K562 (cell line): ENCODE results near the gene DOK3. TPM values are rescaled to one million over a fixed set of nuclear protein-coding genes. Genes with fewer than 3 reads are reported as not detected.

ENCODE experiments used
- ARID3A ChIP-seq: IDR thresholded peaks from 2 replicates; pipeline ENCODE4 v1.6.1; 2012; ENCODE audit warnings: low read depth, low read length, improper control_type of control experiment, borderline replicate concordance
- CHD2 ChIP-seq: IDR thresholded peaks from 2 replicates; pipeline ENCODE4 v1.6.1; 2011; ENCODE audit warnings: low read depth, low read length
- CREBBP ChIP-seq: IDR thresholded peaks from one replicate; pipeline ENCODE4 v1.6.1; 2012; ENCODE audit warnings: low read depth, mild to moderate bottlenecking, control low read depth, inconsistent platforms, low read length
- E2F6 ChIP-seq, 2 experiments: IDR thresholded peaks; 2 replicates each; pipeline ENCODE4 v1.6.1; 2011; ENCODE audit warnings: borderline replicate concordance in 1 of 2, control low read depth in 1 of 2, low read depth in 1 of 2, low read length in 1 of 2, mild to moderate bottlenecking in 1 of 2, mixed read lengths in 1 of 2, moderate library complexity in 1 of 2; ENCODE audit not compliant: insufficient read depth in 1 of 2, insufficient read length in 1 of 2, poor library complexity in 1 of 2, severe bottlenecking in 1 of 2; ENCODE audit errors: extremely low read depth in 1 of 2
- ESRRA ChIP-seq: fragments of 450-650 bp; IDR thresholded peaks from 2 replicates; pipeline ENCODE4 v1.6.1; 2014; ENCODE audit warnings: low read depth, mild to moderate bottlenecking, moderate library complexity, borderline replicate concordance
- ETV5 ChIP-seq: sonication (generic); formaldehyde crosslinking; IDR thresholded peaks from 2 replicates; pipeline ENCODE4 v1.4.0; 2020; ENCODE audit warnings: low read depth, mild to moderate bottlenecking, missing genetic modification reagents
- HBP1 ChIP-seq: fragments of 450-650 bp; formaldehyde crosslinking; IDR thresholded peaks from 2 replicates; pipeline ENCODE4 v1.4.0; 2022; ENCODE audit warnings: missing genetic modification characterization
- HDAC2 ChIP-seq: fragments of 450-650 bp; IDR thresholded peaks from 2 replicates; pipeline ENCODE4 v1.6.1; 2016; ENCODE audit warnings: mild to moderate bottlenecking
- LCOR ChIP-seq: sonication (generic); formaldehyde crosslinking; IDR thresholded peaks from 2 replicates; pipeline ENCODE4 v1.8.0; 2022; ENCODE audit warnings: mild to moderate bottlenecking, missing genetic modification reagents
- MLX ChIP-seq, 2 experiments: fragments of 450-650 bp in 1 of 2; sonication (generic) in 1 of 2; formaldehyde crosslinking; conservative IDR thresholded peaks; 2 replicates each; pipeline versions ENCODE4 v1.4.0 to v1.8.1; 2020 to 2022; ENCODE audit warnings: mild to moderate bottlenecking in 1 of 2, missing genetic modification reagents in 1 of 2
- MYBL2 ChIP-seq, 2 experiments: fragments of 450-650 bp in 1 of 2; sonication (generic) in 1 of 2; formaldehyde crosslinking in 1 of 2; IDR thresholded peaks; 2 replicates each; pipeline versions ENCODE4 v1.6.1 to v1.8.1; 2017 to 2022; ENCODE audit warnings: borderline replicate concordance in 1 of 2, inconsistent platforms in 1 of 2, low read depth in 1 of 2, mild to moderate bottlenecking in 1 of 2, missing genetic modification reagents in 1 of 2, moderate library complexity in 1 of 2
- NCOA1 ChIP-seq: fragments of 450-650 bp; IDR thresholded peaks from 2 replicates; pipeline ENCODE4 v1.6.1; 2016; ENCODE audit warnings: low read depth
- NONO ChIP-seq, 2 experiments: fragments of 200-400 bp in 1 of 2; fragments of 450-650 bp in 1 of 2; formaldehyde crosslinking in 1 of 2; IDR thresholded peaks; 2 replicates each; pipeline ENCODE4 v1.6.1; 2017; ENCODE audit warnings: low read depth in 2 of 2, mild to moderate bottlenecking in 2 of 2, moderate library complexity in 2 of 2, low read length in 1 of 2
- PRPF4 ChIP-seq: fragments of 200-400 bp; formaldehyde crosslinking; IDR thresholded peaks from one replicate; pipeline ENCODE4 v1.6.1; 2017; ENCODE audit warnings: low read length, low read depth, mild to moderate bottlenecking; ENCODE audit not compliant: insufficient read depth, poor library complexity, severe bottlenecking
- PURB ChIP-seq: sonication (generic); formaldehyde crosslinking; IDR thresholded peaks from 2 replicates; pipeline ENCODE4 v1.9.0; 2021; ENCODE audit warnings: low read depth, mild to moderate bottlenecking, missing genetic modification reagents
- RAD51 ChIP-seq: fragments of 450-650 bp; IDR thresholded peaks from 2 replicates; pipeline ENCODE4 v1.7.1; 2016; ENCODE audit warnings: low read depth, mild to moderate bottlenecking, borderline replicate concordance
- SAP30 ChIP-seq: fragments of 200-600 bp; sonication (generic); IDR thresholded peaks from 2 replicates; pipeline ENCODE4 v1.6.1; 2012; ENCODE audit warnings: borderline replicate concordance, low read depth, mild to moderate bottlenecking, moderate library complexity, low read length, control low read depth, inconsistent platforms; ENCODE audit not compliant: insufficient read depth, poor library complexity, severe bottlenecking
- SMC3 ChIP-seq: conservative IDR thresholded peaks from 2 replicates; pipeline ENCODE4 v1.6.1; 2011; ENCODE audit warnings: low read depth, low read length, improper control_type of control experiment; ENCODE audit not compliant: insufficient read depth
- ZNF311 ChIP-seq: fragments of 250-450 bp; sonication (Bioruptor Pico); IDR thresholded peaks from 2 replicates; pipeline ENCODE4 v1.4.0; 2020; ENCODE audit warnings: mild to moderate bottlenecking, moderate library complexity
- ZNF75A ChIP-seq: fragments of 450-650 bp; formaldehyde crosslinking; IDR thresholded peaks from 2 replicates; pipeline ENCODE4 v1.4.0; 2020; ENCODE audit warnings: mild to moderate bottlenecking
- polyA plus RNA-seq, 8 experiments: library from polyadenylated mRNA; depleted of rRNA in 4 of 8; stranded (reverse) in 5 of 8; unstranded in 3 of 8; fragments of >200 nt; fragmentation: Nextera tagmentation in 2 of 8; fragmentation: Illumina TruSeq in 1 of 8; extraction: Ambion mirVana in 2 of 8; extraction: Trizol in 1 of 8; gene quantifications; 2 replicates each; pipeline versions ENCODE4 v1.2.1 to v1.2.3, GENCODE V29; 2011 to 2014; ENCODE audit warnings: inconsistent platforms in 1 of 8, missing spikeins in 1 of 8
- total RNA-seq, 7 experiments: library from RNA; depleted of rRNA in 6 of 7; stranded (reverse); fragments of >200 nt in 6 of 7; fragmentation: Illumina TruSeq in 2 of 7; extraction: Trizol in 2 of 7; gene quantifications; 2 replicates each; pipeline versions ENCODE4 v1.2.1 to v1.2.3, GENCODE V29; 2011 to 2021; ENCODE audit warnings: low replicate concordance in 1 of 7

The DOK3 gene
- total and polyA plus RNA-seq, 9 of the 15 experiments (the other 6 are each of a cell fraction or from before 2014, with no cell fraction given): 1.3 to 23.0 (median 8.0) TPM

- no peak for TF ChIP-seq E2F6 (IDR thresholded peaks at IDR 0.05; ENCODE audit: borderline replicate concordance in 1 of 2, extremely low read depth in 1 of 2, insufficient read depth in 1 of 2, insufficient read length in 1 of 2, low read depth in 1 of 2, low read length in 1 of 2, poor library complexity in 1 of 2, severe bottlenecking in 1 of 2)
- no peak for TF ChIP-seq CHD2
- no peak for TF ChIP-seq SAP30
- 0 out of 2 replicates have a peak, but pooled peaks have one; percentile 12 for TF ChIP-seq HDAC2
- no peak for TF ChIP-seq ARID3A
- TF ChIP-seq CREBBP: no peak
- TF ChIP-seq NCOA1: no peak
- no peak for TF ChIP-seq RAD51
- no peak for TF ChIP-seq SMC3
- TF ChIP-seq ESRRA: 0 out of 2 replicates have a peak, but pooled peaks have one; percentile 11
- TF ChIP-seq PRPF4: no peak
- no peak for TF ChIP-seq ETV5 (CRISPR knock-in tag)
- no peak for TF ChIP-seq LCOR (CRISPR knock-in tag)
- TF ChIP-seq PURB (CRISPR knock-in tag): no peak
- no peak for TF ChIP-seq NONO (IDR thresholded peaks at IDR 0.05; ENCODE audit: low read depth in 2 of 2, low read length in 1 of 2)
- no peak; the same call in 1 of the 2 replicates for TF ChIP-seq ZNF311 (CRISPR knock-in tag)
- TF ChIP-seq ZNF75A: no peak
- TF ChIP-seq MLX (CRISPR knock-in tag; conservative IDR thresholded peaks at IDR 0.05): no peak
- TF ChIP-seq MYBL2 (IDR thresholded peaks at IDR 0.05; ENCODE audit: low read depth): no peak
- TF ChIP-seq MYBL2 (CRISPR knock-in tag; IDR thresholded peaks at IDR 0.05; ENCODE audit: borderline replicate concordance): no peak
- peak; percentile 96 for TF ChIP-seq HBP1
These were observed 30.6 kb downstream of the DOK3 start (continued) for GRCh38 chr5:177478711-177479646.
